Mesodermal cell (in vitro differentiated cells): Measurements from ENCODE around the gene PPM1K.
A peak's percentile ranks its signal among the peaks of the same experiment; 100 is the strongest.

Source experiments
- H3K27ac ChIP-seq: 2 replicates; pipeline ENCODE4 v1.7.0; 2013; ENCODE audit warnings: mild to moderate bottlenecking, low read depth, low read length, moderate library complexity; ENCODE audit not compliant: severe bottlenecking
- H3K36me3 ChIP-seq: 2 replicates; pipeline ENCODE4 v1.7.1; 2013; ENCODE audit warnings: mild to moderate bottlenecking, low read length, moderate library complexity; ENCODE audit not compliant: control insufficient read depth, insufficient read depth
- H3K4me1 ChIP-seq: one replicate; pipeline ENCODE4 v1.7.1; 2013; ENCODE audit warnings: mild to moderate bottlenecking, low read length; ENCODE audit not compliant: insufficient read depth, control insufficient read depth, poor library complexity, severe bottlenecking
- H3K4me3 ChIP-seq: 2 replicates; pipeline ENCODE4 v1.7.0; 2013; ENCODE audit warnings: low read length, control low read depth, mild to moderate bottlenecking; ENCODE audit not compliant: insufficient read depth, poor library complexity, severe bottlenecking; ENCODE audit errors: extremely low read depth
- H3K9me3 ChIP-seq: 2 replicates; pipeline ENCODE4 v1.7.1; 2013; ENCODE audit warnings: mild to moderate bottlenecking, low read length, moderate library complexity; ENCODE audit not compliant: control insufficient read depth
- WGBS, 2 experiments: methylation state at CpG; one replicate each; pipeline ENCODE4 v1.1.5; 2013; ENCODE audit warnings: missing lambda C conversion rate in 2 of 2; ENCODE audit not compliant: insufficient coverage in 2 of 2; 5-methylcytosine and 5-hydroxymethylcytosine counted together

Gene PPM1K

DNA sequence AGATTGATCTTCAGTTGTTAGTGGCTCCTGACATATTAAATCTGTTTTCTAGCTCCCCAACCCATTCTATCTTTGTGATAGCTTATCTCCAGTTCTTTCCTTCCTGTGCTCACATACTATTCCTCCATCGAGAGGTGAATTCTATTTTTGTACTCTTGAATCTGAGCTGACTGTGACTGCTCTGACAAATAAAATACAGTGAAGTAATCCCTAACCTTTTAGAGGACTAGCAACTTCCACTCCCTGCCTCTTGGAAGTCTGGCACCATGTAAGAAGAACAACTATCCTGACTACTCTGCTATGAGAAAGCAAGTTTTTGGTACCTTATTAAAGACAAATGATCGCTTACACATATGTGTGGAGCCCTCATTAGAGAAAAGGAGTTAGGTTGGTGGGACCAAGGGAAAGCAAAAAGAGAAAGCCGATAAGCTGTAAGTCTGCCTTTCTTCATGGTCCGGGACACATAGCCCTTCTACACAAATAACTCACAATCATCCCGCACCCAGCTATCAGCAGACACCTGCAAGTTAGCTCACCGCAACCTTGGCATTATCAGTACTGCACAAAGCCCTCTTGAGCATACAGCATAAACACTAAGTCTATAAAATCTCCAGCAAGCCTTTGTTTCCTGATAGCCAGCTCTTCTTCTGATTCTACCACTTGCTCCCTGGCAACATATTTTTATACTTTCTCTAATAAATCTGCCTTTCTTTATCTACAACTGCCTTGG lies 13.5 kb upstream of the PPM1K start:
- Histone ChIP-seq H3K27ac (no peak overlapping the region), H3K4me3 (no peak overlapping the region), H3K4me1 (no peaks in the 10 kb centered on the region), H3K9me3 (no peaks in the 10 kb centered on the region), H3K36me3 (no peaks in the 10 kb centered on the region)
- 83 to 93% methylated on average over 1 to 3 of the region's 6 CpGs for WGBS, 2 experiments

GRCh38 chr4:88297212-88297516 lies 12.8 kb upstream of the PPM1K start:
- H3K4me1 ChIP-seq, result no peaks in the 10 kb centered on the region

DNA sequence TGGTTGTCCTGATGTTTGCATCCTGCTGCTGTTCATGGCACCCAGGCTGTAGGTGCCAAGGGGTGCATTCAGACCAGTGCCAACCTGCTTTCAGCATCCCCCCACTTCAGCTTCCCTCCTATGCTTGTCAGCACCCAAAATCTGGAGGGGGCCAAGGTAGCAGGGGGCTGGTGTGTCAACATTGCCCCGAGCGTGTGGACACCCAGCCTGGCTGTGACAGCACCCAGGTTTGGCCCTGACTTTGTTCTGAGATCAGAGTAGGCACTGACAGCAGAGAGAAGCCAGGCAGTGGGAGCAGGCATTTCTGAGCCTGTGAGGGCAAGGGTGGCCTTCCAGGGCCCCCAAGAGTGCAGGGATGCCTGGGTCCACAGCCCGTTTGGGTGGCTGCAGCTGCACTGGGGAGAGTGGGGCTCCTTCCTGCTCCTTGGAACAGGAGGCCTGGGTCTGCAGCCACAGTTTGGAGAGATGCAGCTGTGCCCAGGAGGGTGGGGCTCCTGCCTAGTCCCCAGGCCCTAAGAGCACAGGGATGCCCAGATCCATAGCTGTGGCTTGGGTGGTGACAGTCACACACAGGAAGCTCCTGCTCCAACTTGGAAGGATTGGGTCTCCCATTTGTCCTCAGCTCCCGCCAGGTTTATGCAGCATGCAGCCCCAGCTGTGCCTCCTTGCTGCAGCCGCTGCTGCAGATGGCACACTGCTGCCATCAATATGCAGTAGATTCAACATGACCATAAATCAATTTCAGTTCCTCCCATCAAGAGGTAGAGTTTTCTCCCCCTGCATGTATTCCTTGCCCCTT lies 12.3 kb upstream of the PPM1K start:
- no peaks in the 10 kb centered on the region for H3K9me3 ChIP-seq
- H3K27ac ChIP-seq, result no peak overlapping the region
- no peaks in the 10 kb centered on the region for H3K4me1 ChIP-seq
- H3K36me3 ChIP-seq, result no peaks in the 10 kb centered on the region
- WGBS, 2 experiments, result 94 to 95% methylated on average over 4 to 5 of the region's 5 CpGs
- no peak overlapping the region for H3K4me3 ChIP-seq

More at GRCh38 chr4:88297212-88297516, 12.8 kb upstream of the PPM1K start:
- Histone ChIP-seq H3K4me3 (no peak overlapping the region), H3K9me3 (no peaks in the 10 kb centered on the region), H3K27ac (no peak overlapping the region), H3K36me3 (no peaks in the 10 kb centered on the region)
- no CpG with 5 or more reads among the region's 1 CpG for WGBS, 2 experiments

GRCh38 chr4:88295656-88296055 lies 11.3 kb upstream of the PPM1K start:
- H3K36me3 ChIP-seq, result no peaks in the 10 kb centered on the region
- no peak overlapping the region for H3K4me3 ChIP-seq
- H3K9me3 ChIP-seq, result no peaks in the 10 kb centered on the region
- H3K4me1 ChIP-seq, result no peaks in the 10 kb centered on the region
- H3K27ac ChIP-seq, result no peak overlapping the region
- WGBS, 2 experiments, result 93 to 97% methylated on average over 6 of the region's 6 CpGs

DNA sequence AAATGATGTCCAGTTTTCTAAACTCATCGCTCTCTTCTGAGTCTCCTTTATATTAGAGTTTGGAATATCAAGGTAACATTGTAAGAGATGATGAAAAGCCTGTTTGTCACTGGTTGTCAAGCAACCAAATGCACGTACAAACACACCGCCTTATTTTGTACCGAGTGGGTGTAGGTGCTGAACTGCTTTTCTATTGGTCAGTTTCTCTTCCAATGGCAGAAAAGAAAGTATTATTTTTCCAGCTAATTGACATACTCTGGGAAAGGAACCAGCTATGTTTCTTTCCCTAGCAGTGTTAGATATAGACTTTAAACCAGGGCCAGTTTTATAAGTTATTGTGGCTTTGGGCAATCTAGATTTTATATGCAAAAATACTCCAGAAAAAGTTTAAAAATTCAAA lies 6.6 kb upstream of the PPM1K start:
- 100% methylated on average over 3 of the region's 4 CpGs; no CpG with 5 or more reads in 1 of the 2 experiments for WGBS, 2 experiments
- H3K9me3 ChIP-seq, result no peaks in the 10 kb centered on the region
- no peaks in the 10 kb centered on the region for H3K36me3 ChIP-seq
- no peak overlapping the region for H3K4me3 ChIP-seq
- no peak overlapping the region for H3K27ac ChIP-seq
- H3K4me1 ChIP-seq, result no peaks in the 10 kb centered on the region

DNA sequence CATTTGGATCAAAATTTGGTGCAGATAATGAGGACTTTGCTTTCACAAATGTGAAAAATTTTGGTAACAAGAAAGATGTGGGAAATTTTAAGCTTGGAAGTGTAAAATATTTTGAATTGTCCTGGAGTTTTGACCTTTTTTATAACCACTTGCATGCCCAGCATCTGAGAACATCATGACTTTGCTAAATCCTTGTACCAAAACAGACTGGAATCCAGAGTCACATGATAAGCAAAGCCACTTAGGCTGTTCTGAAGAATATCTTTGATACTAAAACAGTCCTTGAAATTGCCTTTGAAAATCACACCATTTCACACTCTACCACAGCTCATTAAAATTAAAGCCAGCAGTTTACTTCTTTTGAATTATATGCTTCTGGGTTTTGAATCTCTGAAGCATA lies 2.5 kb upstream of the PPM1K start:
- Histone ChIP-seq H3K4me3 (no peak overlapping the region), H3K36me3 (no peaks in the 10 kb centered on the region), H3K4me1 (no peaks in the 10 kb centered on the region), H3K27ac (no peak overlapping the region), H3K9me3 (no peaks in the 10 kb centered on the region)

DNA sequence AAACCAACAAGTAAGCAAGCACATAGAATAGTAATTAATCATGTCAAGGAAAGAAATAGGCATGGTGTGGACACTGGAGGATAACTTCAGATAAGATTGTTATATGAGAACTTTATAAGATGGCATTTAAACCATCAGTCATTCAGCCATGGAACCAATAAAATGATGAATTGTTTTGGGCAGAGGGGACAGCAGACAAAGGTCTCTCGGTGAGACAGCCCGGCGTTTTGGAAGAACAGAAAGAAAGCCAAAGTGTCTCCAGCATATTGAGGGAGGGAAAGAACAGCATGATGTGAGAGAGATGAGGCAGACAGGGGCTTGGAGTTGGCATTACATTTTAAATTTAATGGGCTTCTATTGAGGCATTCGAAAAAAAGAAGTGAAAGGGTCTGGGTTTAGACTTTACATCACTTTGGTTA lies 883 bp upstream of the PPM1K start:
- peak overlapping the region; percentile 71 for H3K4me3 ChIP-seq
- H3K9me3 ChIP-seq, result no peaks in the 10 kb centered on the region
- H3K36me3 ChIP-seq, result no peaks in the 10 kb centered on the region
- H3K27ac ChIP-seq, result peak overlapping the region; percentile 30
- H3K4me1 ChIP-seq, result no peaks in the 10 kb centered on the region
- WGBS, 2 experiments, result 55 to 78% methylated on average over 4 of the region's 4 CpGs

- peak overlapping the region; percentile 71 for H3K4me3 ChIP-seq
- 0 to 1% methylated on average over 40 to 61 of the region's 66 CpGs for WGBS, 2 experiments
- H3K27ac ChIP-seq, result peak overlapping the region; percentile 98
- H3K36me3 ChIP-seq, result no peaks in the 10 kb centered on the region
- no peaks in the 10 kb centered on the region for H3K9me3 ChIP-seq
- H3K4me1 ChIP-seq, result no peaks in the 10 kb centered on the region
Measured at GRCh38 chr4:88283661-88284438, 511 bp downstream of the PPM1K start.

- Histone ChIP-seq H3K27ac (no peak overlapping the region), H3K4me3 (no peak overlapping the region), H3K36me3 (peaks cover 12% of the 10 kb centered on the region), H3K4me1 (no peaks in the 10 kb centered on the region), H3K9me3 (peaks cover 17% of the 10 kb centered on the region)
- WGBS, 2 experiments, result 93 to 96% methylated on average over 6 of the region's 6 CpGs
Measured at GRCh38 chr4:88280228-88280795, 4.0 kb downstream of the PPM1K start.

DNA sequence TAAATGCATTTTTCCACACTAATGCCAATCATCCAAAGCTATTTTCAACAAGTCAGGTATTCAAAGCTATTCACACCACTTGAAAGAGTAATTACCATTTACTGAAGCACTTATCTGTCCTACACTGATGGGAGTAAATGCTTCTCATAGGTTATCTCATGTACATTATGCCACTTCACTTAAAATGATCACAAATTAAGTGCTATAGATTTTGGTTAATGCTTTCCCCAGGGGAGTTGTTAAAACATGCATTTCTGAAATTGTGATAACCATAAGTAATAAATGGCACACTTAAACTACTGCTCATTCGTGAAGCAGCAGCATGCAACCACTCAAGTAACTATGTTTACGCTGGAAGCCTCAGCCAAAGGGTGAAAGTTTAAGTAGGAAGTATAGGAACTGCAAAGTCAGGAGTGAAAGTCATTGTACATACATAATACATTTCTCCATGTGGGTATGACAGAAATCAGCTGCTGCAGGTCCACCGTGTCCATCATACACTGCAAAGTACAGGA lies 6.6 kb downstream of the PPM1K start:
- no peaks in the 10 kb centered on the region for H3K4me1 ChIP-seq
- H3K27ac ChIP-seq, result no peak overlapping the region
- WGBS, 2 experiments, result 100% methylated on average over 1 of the region's 3 CpGs
- peaks cover 17% of the 10 kb centered on the region for H3K9me3 ChIP-seq
- no peak overlapping the region for H3K4me3 ChIP-seq
- peaks cover 12% of the 10 kb centered on the region for H3K36me3 ChIP-seq
